HG03521 (cell line): ENCODE measurements around the gene MAGED4B.
"Not testable (repeated sequence)": the region's sequence is repeated elsewhere in the genome, so short reads cannot be mapped to it uniquely, and the experiment has no call there.

ENCODE experiments used
- ATAC-seq: cut with Tn5 transposase; IDR thresholded peaks from one replicate; pipeline ENCODE4 v1.9.1; 2021; ENCODE audit warnings: mild to moderate bottlenecking, moderate library complexity; ENCODE audit not compliant: unreplicated experiment

The MAGED4B gene

GRCh38 chrX:52068666-52069640 lies at the start of gene MAGED4B:
Gene MAGED4B, minus strand, starts transcription at chrX:52069183. Its CDS starts 1,011 bp downstream, at chrX:52068172.
- not testable (repeated sequence) for ATAC-seq

- ATAC-seq: no peak
Observed at GRCh38 chrX:52118262-52118661, 49.3 kb upstream of the MAGED4B start.

DNA sequence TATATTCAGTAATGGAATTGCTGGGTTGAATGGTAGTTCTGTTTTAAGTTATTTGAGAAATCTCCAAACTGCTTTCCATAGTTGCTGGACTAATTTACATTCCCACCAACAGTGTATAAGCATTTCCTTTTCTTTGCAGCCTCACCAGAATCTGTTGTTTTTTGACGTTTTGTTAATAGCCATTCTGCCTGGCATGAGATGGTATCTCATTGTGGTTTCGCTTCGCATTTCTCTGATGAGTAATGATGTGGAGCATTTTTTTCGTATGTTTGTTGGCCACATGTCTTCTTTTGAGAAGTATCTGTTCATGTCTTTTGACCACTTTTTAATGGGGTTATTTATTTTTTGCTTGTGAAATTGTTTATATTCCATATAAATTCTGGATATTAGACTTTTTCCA lies 13.6 kb upstream of the MAGED4B start:
- ATAC-seq: no peak

DNA sequence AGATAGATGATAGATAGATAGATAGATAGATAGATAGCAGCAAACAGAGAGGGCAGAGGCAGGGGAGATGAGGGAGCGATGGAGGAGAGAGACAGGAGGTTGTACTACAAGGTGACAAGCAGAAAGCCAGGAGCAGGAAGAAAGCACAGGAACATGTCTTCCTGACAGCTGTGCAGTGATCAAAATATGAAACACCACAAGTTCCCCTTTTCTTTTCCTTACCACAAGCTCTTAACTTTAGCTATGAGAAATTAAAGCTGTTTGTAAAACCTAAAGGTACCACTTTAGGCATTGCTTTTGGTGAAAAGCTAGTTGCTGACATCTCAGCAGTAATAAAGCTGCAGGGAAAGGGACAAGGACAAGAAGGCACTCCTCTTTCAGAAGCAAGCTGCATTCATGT lies 9.1 kb upstream of the MAGED4B start:
- ATAC-seq: no peak

- ATAC-seq: not testable (repeated sequence)
Observed at GRCh38 chrX:52042288-52042687, 26.7 kb downstream of the MAGED4B start.

DNA sequence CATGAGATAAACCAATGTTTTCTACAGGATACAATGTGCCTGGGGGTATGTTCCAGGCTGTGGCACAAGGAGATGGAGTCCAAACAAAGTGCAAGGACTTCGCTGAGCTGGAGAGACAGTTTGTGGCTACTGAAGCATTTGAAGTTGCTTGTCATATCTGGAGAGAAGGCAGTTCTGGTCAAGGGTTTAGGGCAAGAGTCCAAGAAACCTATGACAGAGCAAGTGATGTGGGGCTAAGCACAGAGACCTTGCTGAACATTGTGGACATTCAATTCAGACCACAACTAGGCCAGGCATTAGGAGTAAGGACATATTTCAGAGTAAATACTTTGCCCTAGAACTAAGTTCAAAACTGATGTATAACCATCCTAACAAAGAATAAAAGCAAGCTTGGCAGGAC lies 34.8 kb downstream of the MAGED4B start:
- ATAC-seq: no peak

DNA sequence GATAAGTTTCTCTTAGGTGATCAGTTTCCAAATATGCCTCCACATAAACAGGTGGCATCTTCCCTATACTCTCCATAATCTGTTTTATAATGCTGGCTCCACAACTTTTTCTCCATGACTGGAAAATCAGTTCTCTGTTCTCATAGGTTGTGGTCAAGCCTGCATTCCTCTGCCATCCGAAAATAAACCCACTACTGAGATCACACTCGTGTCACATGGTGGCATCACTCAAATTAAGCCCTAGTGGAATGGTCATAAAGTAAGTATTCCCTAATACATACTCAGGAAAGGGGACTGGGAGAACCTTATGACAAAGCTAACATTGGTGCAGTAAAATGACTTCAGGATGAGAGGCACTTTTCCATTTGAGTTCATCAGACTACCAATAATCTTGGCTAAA lies 37.6 kb downstream of the MAGED4B start:
- no peak for ATAC-seq

DNA sequence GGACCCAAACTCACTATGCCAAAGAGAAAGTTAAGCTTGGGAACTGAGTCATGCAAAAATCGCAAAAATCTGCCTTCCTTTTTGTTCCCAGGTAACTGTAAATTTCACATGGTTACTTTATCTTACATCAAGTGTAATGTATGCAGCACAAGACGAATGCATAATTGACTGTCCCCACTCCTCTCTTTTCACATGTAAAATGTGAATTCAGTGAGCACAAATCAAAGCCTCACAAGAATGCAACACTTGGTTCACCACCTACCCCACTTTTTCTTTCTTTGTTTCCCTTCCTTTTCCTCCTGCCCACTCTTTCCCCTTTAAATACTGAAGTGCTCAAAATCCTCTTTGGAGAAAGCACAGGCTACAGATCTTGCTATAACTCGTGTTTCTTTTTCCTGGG lies 53.2 kb downstream of the MAGED4B start:
- no peak for ATAC-seq
